Germinal center (tissue), 1 donor: Measurements from ENCODE around the gene CHCHD3.

Source experiments
- DNase-seq: peaks from one replicate; pipeline ENCODE4 v3.0.0; 2012; ENCODE audit warnings: mixed read lengths, low spot score

CHCHD3 gene

GRCh38 chr7:132861424-132861823, 220.5 kb downstream of the CHCHD3 start:
- no peak for DNase-seq

DNA sequence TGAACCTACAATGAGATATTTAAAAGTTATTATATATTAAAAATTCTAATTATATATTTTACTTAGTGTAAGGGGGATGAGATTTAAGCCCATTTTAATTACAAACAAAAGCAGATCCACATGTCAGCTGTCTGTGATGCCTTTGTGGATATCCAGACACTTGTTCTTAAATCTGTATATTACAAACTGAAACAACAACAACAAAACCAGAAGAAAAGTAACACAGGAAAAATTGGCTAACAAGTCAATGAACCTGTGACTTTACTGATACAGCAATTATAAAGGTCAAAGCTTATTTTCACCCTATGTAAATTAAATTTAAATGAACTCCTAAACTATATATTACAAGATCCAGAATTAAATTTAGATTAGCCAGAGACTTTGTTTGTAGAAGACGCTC, 222.7 kb downstream of the CHCHD3 start:
- no peak for DNase-seq

DNA sequence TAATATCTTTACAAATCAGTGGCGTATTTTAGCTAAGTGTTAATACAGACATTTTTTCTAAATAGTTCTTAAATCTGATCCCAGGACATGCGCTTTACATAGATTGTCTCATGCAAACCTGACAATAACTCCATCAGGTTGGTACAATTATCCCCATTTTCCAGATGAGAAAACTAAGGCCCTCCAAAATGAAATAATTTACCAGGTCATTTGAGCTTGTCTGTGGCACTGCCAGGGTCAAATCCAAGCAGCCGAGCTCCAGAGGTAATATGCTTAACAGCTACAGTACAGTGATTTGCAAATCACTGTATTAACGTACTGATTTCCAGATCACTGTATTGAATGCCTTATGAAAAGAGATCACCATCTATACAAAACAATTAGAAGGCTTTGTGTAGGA, 223.1 kb downstream of the CHCHD3 start:
- no peak for DNase-seq

- peak; percentile 9 for DNase-seq
These were observed 223.6 kb downstream of the CHCHD3 start for GRCh38 chr7:132858251-132858650.

- DNase-seq: no peak
These were observed 224.2 kb downstream of the CHCHD3 start for GRCh38 chr7:132857703-132858102.

GRCh38 chr7:132857031-132857430, 224.9 kb downstream of the CHCHD3 start:
- no peak for DNase-seq

GRCh38 chr7:132856416-132856815, 225.5 kb downstream of the CHCHD3 start:
- DNase-seq: no peak

DNA sequence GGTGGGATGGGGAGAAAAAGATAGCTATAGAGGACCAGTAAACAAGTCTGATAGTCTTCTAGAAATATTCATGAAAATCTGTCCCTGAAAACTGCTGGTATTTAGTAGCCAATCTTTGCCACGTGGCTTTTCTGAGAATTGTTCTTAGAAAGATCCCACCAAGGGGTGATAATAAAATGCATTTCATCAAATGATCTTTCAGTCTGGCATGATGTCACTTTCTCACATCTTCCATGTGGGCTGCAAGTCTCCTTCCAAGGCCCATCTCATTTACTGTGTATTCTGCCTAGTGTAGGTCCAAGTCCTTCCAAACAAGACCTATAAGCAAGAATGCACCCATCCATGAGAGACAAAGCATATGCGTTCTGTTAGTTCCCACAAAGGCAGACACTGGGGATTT, 226.0 kb downstream of the CHCHD3 start:
- no peak for DNase-seq

GRCh38 chr7:132854238-132854637, 227.7 kb downstream of the CHCHD3 start:
- no peak for DNase-seq

DNA sequence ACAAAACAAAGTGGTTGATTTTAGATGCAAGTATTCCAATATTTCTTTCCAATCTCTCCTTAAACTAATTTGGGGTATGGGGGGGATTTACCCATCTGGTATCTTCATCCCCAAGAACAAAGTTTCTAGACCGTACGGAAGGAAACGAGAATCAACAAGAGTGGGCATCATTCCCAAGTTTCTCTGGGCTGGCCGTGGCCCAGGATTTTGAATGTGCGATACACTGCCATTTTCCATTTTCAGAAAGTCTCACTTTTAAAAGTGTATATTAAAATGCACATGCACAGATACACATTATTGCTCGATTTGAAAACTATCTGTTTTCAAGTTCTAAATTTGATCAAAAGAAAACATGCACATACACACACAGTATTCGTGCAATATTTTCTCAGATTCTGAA, 234.5 kb downstream of the CHCHD3 start:
- no peak for DNase-seq

DNA sequence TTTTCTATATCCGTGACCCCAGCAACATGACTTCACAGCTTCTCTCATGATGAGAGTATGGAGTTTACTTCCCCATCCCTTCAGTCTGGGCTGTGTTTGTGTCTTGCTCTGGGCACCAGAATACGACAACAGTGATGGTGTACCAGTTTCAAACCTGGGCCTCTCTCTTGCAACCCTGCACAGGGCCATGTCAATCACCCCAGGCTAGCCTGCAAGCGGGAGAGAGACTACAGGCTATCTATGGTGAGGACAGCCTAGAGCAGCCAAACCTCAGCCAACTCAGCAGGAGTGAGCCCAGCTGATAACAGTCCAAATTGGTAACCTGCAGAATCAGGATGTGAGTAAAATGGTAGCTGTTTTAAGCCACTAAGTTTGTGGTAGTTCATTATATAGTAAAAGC, 235.8 kb downstream of the CHCHD3 start:
- no peak for DNase-seq

- DNase-seq: no peak
These were observed 239.4 kb downstream of the CHCHD3 start for GRCh38 chr7:132842478-132842877.

DNA sequence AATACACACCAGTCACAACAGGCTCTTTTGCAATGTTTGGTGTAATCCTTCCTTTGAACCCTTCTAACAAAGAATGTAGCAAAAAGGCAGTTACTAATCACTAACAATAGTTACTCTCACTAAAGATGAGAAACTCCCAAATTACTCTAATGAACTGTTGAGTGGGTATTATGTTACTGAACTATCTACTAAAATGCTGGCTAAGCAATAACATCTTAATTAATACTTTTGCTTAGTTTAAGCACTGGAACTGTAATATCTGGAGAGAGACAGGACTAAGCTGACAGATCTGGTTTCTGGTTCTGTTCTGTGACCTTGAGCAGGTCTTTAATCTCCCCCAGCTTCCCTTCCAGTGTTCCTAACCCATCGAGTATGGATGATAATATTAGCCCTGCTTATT, 241.7 kb downstream of the CHCHD3 start:
- DNase-seq: no peak

DNA sequence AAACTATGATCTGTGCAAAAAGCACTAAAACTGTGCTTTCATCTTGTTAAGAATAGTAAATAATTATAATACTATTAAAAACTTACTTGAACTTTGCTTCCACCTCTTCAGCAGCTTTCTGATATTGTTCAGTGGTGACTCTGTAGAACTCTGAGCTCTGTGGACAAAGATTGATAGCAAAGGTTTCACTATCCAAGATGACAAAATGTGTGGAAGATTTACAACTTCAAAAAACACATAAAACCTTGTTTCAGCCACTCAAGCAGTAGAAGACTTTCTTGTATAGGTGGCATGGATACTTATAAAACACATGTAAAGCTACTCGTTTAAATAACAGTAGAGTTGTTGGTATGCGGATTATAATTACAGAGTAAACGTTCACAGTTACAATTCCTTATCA, 243.6 kb downstream of the CHCHD3 start:
- no peak for DNase-seq

- DNase-seq: no peak
These were observed 244.4 kb downstream of the CHCHD3 start for GRCh38 chr7:132837529-132837928.

GRCh38 chr7:132836746-132837145, 245.1 kb downstream of the CHCHD3 start:
- DNase-seq: no peak

DNA sequence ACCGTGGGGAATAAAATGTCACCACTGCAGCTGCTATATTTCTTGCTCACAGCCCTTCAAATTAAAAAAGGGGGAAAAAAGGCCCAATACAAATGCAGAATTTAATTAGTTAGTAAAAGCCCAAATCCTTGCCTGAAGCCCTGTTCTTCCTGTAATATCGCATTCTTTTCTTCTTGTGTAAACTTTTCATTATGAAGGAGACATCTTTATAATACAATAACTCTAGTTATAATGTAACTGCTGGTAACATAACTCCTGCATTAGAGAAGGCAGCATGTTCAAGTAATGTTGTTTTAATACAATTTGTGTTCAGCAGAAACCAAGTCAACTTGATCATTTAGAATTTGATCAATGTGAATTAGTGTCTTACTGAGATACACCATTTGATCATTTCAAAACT, 250.9 kb downstream of the CHCHD3 start:
- DNase-seq: no peak

GRCh38 chr7:132828502-132828901, 253.4 kb downstream of the CHCHD3 start:
- no peak for DNase-seq

- no peak for DNase-seq
These were observed 255.7 kb downstream of the CHCHD3 start for GRCh38 chr7:132825932-132826835.

DNA sequence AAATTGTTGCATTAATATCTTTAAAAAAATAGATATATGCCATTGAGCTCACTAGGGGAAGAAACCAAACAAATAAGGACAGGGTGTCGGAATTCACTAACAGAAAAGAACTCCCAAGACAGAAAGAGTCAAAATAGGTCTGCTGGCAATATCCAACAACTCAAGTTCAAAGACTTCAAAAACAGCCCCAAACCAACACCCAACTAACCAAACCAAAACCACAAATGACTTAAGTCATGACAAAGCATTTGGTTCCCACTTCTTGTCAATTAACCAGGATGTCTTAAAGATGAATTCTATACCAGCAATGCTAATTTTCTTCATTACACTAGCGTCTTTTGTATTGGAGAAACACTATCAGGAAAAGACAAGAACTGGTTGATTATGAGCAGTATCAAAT, 256.7 kb downstream of the CHCHD3 start:
- no peak for DNase-seq

DNA sequence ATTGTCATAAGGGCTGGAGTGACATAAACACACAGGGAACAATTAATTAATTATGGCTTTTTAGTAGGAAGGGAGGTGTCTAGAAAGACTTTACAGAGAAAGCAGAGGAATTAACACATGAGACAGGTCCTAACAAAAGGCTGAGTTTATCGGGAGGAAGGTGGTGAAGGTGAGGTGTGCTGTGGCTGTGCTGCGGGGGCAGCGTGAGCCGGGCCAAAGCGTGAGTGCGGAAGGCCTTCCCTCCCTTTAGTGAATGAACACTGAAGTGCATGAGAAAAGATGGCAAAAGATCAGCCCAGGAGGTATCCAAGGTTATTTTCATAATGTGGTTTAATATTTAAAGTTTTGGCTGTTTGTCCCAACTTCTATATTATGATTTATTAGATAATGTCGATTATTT, 262.2 kb downstream of the CHCHD3 start:
- no peak for DNase-seq

DNA sequence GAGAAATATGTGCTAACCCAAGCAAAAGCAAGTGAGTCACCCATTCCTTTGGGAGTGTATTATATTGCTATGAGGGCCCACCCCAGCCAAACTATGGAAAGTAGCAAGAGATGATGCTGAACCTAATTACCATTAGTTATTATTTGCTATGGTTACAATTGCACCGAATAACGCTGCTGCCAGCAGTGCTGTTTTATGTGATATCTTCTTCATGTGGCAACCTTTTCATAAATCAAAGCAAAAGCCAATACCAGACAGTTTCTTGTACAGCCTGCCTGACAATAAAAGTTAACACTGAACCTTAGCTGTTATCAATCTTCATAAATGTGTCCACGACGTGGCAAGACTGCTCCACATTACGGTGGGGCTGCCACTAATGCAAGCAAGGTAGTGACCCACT, 263.9 kb downstream of the CHCHD3 start:
- no peak for DNase-seq

- DNase-seq: no peak
These were observed 266.1 kb downstream of the CHCHD3 start for GRCh38 chr7:132815696-132816311.

GRCh38 chr7:132815130-132815529, 266.8 kb downstream of the CHCHD3 start:
- no peak for DNase-seq
